ENCODE data around the gene TAF11L7. TPM values are rescaled to one million over a fixed set of nuclear protein-coding genes. Genes with fewer than 3 reads are reported as not detected.
"Not testable (repeated sequence)": the region's sequence is repeated elsewhere in the genome, so short reads cannot be mapped to it uniquely, and the experiment has no call there.

TAF11L7 gene
- total and polyA plus RNA-seq, 2 donors (not counting 3 experiments of a cell fraction or from before 2014, with no cell fraction given): not detected

GRCh38 chr5:17604951-17605350 lies 19.4 kb upstream of the TAF11L7 start:
- DNase-seq (ENCODE audit: low read depth, low spot score) (no peak), FAIRE-seq (no peak)
- dilution Hi-C loops (cut with MboI; ENCODE audit: extremely low pct_ligation_motif_present, low sequenced_read_pairs): no loop called here
- H3K9me1 ChIP-seq (replicated peaks; ENCODE audit: control insufficient read depth, extremely low read depth, insufficient read depth, low read length): no peaks in the 10 kb centered on the region
- no peaks in the 10 kb centered on the region for H4K20me1 ChIP-seq (replicated peaks; ENCODE audit: control insufficient read depth, extremely low read depth, insufficient read depth, low read length)
- H3K27ac ChIP-seq (ENCODE audit: insufficient read depth, low read depth, low read length): no peak overlapping the region
- no peak overlapping the region for H3K9ac ChIP-seq (replicated peaks; ENCODE audit: extremely low read depth, insufficient read depth, low read length)
- H3K4me3 ChIP-seq (replicated peaks in 1 of 3; ENCODE audit: insufficient read depth in 1 of 3, low read depth in 1 of 3, low read length in 3 of 3): no peak overlapping the region
- no peaks in the 10 kb centered on the region for H3K9me3 ChIP-seq (replicated peaks; ENCODE audit: control insufficient read depth, insufficient read depth, low read length)
- H3K27me3 ChIP-seq (ENCODE audit: control insufficient read depth in 2 of 2, insufficient read depth in 2 of 2, low read length in 2 of 2): no peaks in the 10 kb centered on the region
- no peaks in the 10 kb centered on the region for H3K79me2 ChIP-seq (ENCODE audit: control insufficient read depth, insufficient read depth, low read length)
- CTCF ChIA-PET: no interaction called here
- TF ChIP-seq, protein P1, sequence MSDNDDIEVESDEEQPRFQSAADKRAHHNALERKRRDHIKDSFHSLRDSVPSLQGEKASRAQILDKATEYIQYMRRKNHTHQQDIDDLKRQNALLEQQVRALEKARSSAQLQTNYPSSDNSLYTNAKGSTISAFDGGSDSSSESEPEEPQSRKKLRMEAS (IDR thresholded peaks at IDR 0.05; ENCODE audit: insufficient read depth, insufficient read length): no peak
- TF ChIP-seq JUN (IDR thresholded peaks at IDR 0.05; ENCODE audit: borderline replicate concordance, insufficient read depth, insufficient read length, low read depth) (no peak), GATA2 (IDR thresholded peaks at IDR 0.05; ENCODE audit: insufficient read depth, insufficient read length, low read depth, low read length) (no peak), FOS (IDR thresholded peaks at IDR 0.05; ENCODE audit: borderline replicate concordance, insufficient read depth, low read length) (no peak), EZH2 (IDR thresholded peaks at IDR 0.05; ENCODE audit: borderline replicate concordance, low read depth, low read length, severe bottlenecking) (no peak), POLR2A (IDR thresholded peaks at IDR 0.05; ENCODE audit: low read depth, low read length) (no peak), CTCF (IDR thresholded peaks at IDR 0.05; ENCODE audit: extremely low read depth in 1 of 2, insufficient read depth in 1 of 2, low read depth in 1 of 2, low read length in 2 of 2) (no peak), MYC (IDR thresholded peaks at IDR 0.05; ENCODE audit: low read depth, low read length) (no peak), POLR2AphosphoS5 (IDR thresholded peaks at IDR 0.05; ENCODE audit: insufficient read depth, low read depth, low read length) (no peak)
- H3K4me2 ChIP-seq (ENCODE audit: insufficient read depth, low read length): no peak overlapping the region
- POLR2A ChIA-PET: no interaction called here
- intact Hi-C loops (cut with micrococcal nuclease): no loop called here
- H3K4me1 ChIP-seq (ENCODE audit: control insufficient read depth, extremely low read depth, insufficient read depth, low read length): no peaks in the 10 kb centered on the region
- no TSS peak for BruUV-seq (replicated peaks)
- H3K36me3 ChIP-seq (ENCODE audit: control insufficient read depth in 2 of 2, extremely low read depth in 1 of 2, insufficient read depth in 2 of 2, low read length in 2 of 2): no peaks in the 10 kb centered on the region
- no peak overlapping the region for H2AFZ ChIP-seq (ENCODE audit: low read depth, low read length)

- H3K9ac ChIP-seq (replicated peaks; ENCODE audit: extremely low read depth, insufficient read depth, low read length); dilution Hi-C loops (cut with MboI; ENCODE audit: extremely low pct_ligation_motif_present, low sequenced_read_pairs); DNase-seq (ENCODE audit: low read depth, low spot score); BruUV-seq (replicated peaks); H3K4me3 ChIP-seq (replicated peaks in 1 of 3; ENCODE audit: insufficient read depth in 1 of 3, low read depth in 1 of 3, low read length in 3 of 3); H3K27ac ChIP-seq (ENCODE audit: insufficient read depth, low read depth, low read length); H4K20me1 ChIP-seq (replicated peaks; ENCODE audit: control insufficient read depth, extremely low read depth, insufficient read depth, low read length); H3K79me2 ChIP-seq (ENCODE audit: control insufficient read depth, insufficient read depth, low read length); POLR2A ChIA-PET; H3K4me1 ChIP-seq (ENCODE audit: control insufficient read depth, extremely low read depth, insufficient read depth, low read length); H3K9me3 ChIP-seq (replicated peaks; ENCODE audit: control insufficient read depth, insufficient read depth, low read length); H3K36me3 ChIP-seq (ENCODE audit: control insufficient read depth in 2 of 2, extremely low read depth in 1 of 2, insufficient read depth in 2 of 2, low read length in 2 of 2); H3K9me1 ChIP-seq (replicated peaks; ENCODE audit: control insufficient read depth, extremely low read depth, insufficient read depth, low read length); intact Hi-C loops (cut with micrococcal nuclease); H2AFZ ChIP-seq (ENCODE audit: low read depth, low read length); CTCF ChIA-PET; H3K4me2 ChIP-seq (ENCODE audit: insufficient read depth, low read length); H3K27me3 ChIP-seq (ENCODE audit: control insufficient read depth in 2 of 2, insufficient read depth in 2 of 2, low read length in 2 of 2); FAIRE-seq: not testable (repeated sequence)
Measured at GRCh38 chr5:17603880-17604279, 18.3 kb upstream of the TAF11L7 start, which contains the start of gene TAF11L11. TAF11L11 (plus strand) TSS chr5:17604183.

GRCh38 chr5:17597728-17598127 lies 12.2 kb upstream of the TAF11L7 start, which contains the start of gene TAF11L10:
TAF11L10 (minus strand) TSS chr5:17597828.
- DNase-seq (ENCODE audit: low read depth, low spot score); H3K9ac ChIP-seq (replicated peaks; ENCODE audit: extremely low read depth, insufficient read depth, low read length); BruUV-seq (replicated peaks); H3K9me1 ChIP-seq (replicated peaks; ENCODE audit: control insufficient read depth, extremely low read depth, insufficient read depth, low read length); H3K27ac ChIP-seq (ENCODE audit: insufficient read depth, low read depth, low read length); H3K27me3 ChIP-seq (ENCODE audit: control insufficient read depth in 2 of 2, insufficient read depth in 2 of 2, low read length in 2 of 2); H3K4me1 ChIP-seq (ENCODE audit: control insufficient read depth, extremely low read depth, insufficient read depth, low read length); H3K9me3 ChIP-seq (replicated peaks; ENCODE audit: control insufficient read depth, insufficient read depth, low read length); H3K4me3 ChIP-seq (replicated peaks in 1 of 3; ENCODE audit: insufficient read depth in 1 of 3, low read depth in 1 of 3, low read length in 3 of 3); CTCF ChIA-PET; H4K20me1 ChIP-seq (replicated peaks; ENCODE audit: control insufficient read depth, extremely low read depth, insufficient read depth, low read length); H2AFZ ChIP-seq (ENCODE audit: low read depth, low read length); H3K36me3 ChIP-seq (ENCODE audit: control insufficient read depth in 2 of 2, extremely low read depth in 1 of 2, insufficient read depth in 2 of 2, low read length in 2 of 2); FAIRE-seq; H3K79me2 ChIP-seq (ENCODE audit: control insufficient read depth, insufficient read depth, low read length); POLR2A ChIA-PET; dilution Hi-C loops (cut with MboI; ENCODE audit: extremely low pct_ligation_motif_present, low sequenced_read_pairs); intact Hi-C loops (cut with micrococcal nuclease); H3K4me2 ChIP-seq (ENCODE audit: insufficient read depth, low read length): not testable (repeated sequence)
